ENCODE measurements around the gene TTC6.

The TTC6 gene

GRCh38 chr14:37625597-37626595, 30.5 kb downstream of the TTC6 start:
- DNase-seq (ENCODE audit: low read depth) = no peak

- no peak for DNase-seq (ENCODE audit: low read depth)
Measured at GRCh38 chr14:37637341-37637740, 41.9 kb downstream of the TTC6 start.

GRCh38 chr14:37638599-37638998, 43.2 kb downstream of the TTC6 start:
- DNase-seq (ENCODE audit: low read depth) = no peak

- no peak for DNase-seq (ENCODE audit: low read depth)
Measured at GRCh38 chr14:37641117-37641516, 45.7 kb downstream of the TTC6 start.

GRCh38 chr14:37642125-37642524, 46.7 kb downstream of the TTC6 start:
- no peak for DNase-seq (ENCODE audit: low read depth)

GRCh38 chr14:37643701-37644100, 48.3 kb downstream of the TTC6 start:
- no peak for DNase-seq (ENCODE audit: low read depth)

All from EH (cell line).